GM18498 (cell line): Measurements from ENCODE around the gene SAMD13.
"Not testable (repeated sequence)": the region's sequence is repeated elsewhere in the genome, so short reads cannot be mapped to it uniquely, and the experiment has no call there.

ENCODE experiments used
- ATAC-seq: cut with Tn5 transposase; IDR thresholded peaks from one replicate; pipeline ENCODE4 v1.9.1; 2021; ENCODE audit warnings: mild to moderate bottlenecking, moderate library complexity; ENCODE audit not compliant: unreplicated experiment

Gene SAMD13

DNA sequence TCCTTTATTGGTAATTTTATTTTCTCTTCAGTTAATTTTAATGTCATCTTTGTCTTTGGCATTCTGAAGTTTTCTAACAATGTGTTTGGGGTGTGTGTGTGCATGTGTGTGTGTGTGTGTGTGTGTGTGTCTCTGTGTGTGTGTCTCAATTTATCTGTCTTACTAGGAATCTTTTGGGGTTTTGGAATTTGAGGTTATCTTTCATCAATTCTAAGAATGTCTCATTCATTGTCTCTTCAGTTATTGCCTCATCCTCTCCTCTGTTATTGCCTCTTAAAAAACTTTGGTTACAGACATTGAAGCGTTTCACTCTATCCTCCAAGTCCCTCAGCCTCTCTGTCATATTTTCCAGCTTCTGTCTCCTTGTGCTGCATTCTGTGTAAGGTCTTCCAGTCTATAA, 18.1 kb upstream of the SAMD13 start:
- ATAC-seq = no peak

DNA sequence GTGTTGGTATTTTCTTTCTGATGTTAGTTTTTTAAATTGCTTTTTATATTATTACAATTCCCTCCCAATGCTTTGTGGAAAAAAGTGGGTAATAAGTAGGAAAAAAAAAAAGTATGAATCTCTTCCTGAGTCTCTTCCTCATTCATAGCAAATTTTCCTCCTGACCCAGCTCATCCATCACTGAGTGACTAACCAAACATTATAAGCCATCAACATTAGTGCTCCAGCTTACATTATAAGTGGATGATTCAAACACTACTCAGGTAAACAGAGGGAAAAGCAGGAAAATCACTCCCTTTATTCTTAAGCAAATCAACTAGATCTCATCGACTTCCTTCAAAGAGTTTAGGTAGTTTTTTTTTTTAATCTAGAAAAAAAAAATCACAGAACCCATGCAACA, 15.4 kb upstream of the SAMD13 start:
- ATAC-seq = no peak

DNA sequence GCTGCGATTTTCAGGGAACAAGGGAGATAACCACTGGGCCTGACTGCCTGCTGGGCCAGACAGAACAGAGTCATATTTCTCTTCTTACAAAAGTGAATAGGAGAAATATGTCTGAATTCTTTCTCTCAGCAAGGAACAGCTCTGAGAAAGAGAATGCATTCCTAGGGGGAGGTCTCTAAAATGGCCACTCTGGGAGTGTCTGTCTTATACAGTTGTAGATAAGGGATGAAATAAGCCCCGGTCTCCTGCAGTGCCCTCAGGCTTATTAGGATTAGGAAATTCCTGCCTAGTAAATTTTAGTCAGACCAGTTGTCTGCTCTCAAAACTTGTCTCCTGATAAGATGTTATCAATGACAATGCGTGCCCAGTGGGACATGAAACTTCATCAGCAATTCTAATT, 14.1 kb upstream of the SAMD13 start:
- not testable (repeated sequence) for ATAC-seq

DNA sequence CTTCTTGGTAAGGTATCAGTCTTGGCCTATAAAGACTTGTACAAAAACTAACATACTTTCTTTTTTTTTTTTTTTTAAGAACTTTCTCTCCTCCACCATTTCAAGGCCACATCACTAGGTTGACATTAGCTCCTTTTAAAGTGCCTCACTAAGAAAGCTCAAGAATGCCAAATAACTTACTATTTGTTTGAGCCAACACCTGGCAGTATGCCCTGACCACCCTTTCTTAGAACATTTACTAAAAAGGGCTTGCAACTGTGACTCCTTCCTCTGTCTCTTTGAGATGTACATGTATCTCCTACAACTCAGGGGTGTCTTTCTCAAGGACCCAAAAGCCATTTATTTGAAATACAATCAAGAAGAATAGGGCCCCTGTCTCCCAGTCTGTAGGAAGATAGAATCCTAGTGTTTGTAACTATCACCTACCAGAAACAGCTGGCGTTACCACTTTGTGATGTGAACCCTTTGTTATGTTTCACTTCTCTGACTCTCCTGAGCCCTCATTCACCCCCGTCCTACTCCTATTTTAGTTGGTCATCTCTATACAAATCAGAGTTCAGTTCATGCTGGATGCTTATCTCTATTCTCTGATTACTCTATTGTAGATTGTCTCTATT, 12.2 kb upstream of the SAMD13 start:
- no peak for ATAC-seq

DNA sequence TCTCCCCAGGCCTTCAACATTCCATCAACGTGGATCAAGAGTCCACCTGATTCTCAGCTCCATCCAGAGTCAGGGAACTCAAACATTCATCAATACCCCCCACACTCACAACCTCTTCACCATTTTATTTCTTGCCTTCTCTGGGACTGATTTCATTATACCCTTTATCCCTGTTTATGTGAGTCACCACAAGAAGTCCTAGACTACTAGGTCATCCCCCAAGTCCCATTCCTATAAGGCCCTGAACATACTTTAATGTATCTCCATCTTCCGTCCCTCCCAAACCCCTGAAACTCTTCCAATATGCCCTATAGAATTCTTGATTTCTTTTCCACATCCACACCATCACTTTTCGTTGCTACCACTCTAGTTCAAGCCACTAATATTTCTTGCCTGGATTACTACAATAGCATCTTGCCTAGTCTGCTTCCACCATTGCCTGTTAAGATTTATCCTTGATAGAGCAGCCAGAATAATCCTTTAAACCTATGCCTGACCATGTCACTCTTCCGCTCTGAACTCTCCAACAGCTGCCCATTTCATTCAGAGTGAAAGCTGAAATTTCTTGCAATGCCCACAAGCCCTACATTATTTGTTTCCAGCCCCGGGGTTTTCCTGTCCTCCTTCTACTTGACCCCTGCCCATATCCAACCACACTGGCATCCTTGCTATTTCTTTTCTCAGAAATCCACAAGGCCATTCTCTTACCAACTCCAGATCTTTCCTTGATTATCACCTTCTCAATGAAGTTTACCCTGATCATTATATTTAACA, 9.4 kb upstream of the SAMD13 start:
- no peak for ATAC-seq

DNA sequence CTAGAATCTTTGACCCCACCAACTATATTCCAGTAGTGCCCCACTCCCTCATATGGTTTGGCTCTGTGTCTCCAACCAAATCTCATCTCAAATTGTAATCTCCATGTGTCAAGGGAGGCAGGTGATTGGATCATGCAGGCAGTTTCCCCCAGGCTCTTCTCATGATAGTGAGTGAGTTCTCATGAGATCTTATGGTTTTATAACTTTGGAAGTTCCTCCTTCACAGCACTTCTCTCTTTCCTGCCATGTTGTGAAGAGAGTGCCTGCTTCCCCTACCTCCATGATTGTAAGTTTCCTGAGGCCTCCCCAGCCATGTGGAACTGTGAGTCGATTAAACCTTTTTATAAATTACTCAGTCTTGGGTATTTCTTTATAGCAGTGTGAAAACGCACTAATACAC, 7.7 kb upstream of the SAMD13 start:
- ATAC-seq = no peak

DNA sequence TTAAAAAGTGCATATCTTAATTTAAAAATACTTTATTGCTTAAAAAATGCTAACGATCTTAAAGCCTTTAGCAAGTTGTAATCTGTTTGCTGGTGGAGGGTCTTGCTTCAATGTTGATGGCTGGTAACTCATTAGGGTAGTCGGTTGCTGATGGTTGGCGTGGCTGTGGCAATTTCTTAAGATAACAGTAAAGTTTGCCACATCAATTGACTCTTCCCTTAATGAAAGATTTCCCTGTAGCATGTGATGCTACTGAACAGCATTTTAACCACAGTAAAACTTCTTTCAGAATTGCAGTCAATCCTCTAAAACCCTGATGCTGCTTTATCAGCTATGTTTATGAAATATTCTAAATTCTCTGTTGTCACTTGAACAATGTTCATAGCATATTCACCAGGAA, 6.8 kb upstream of the SAMD13 start:
- ATAC-seq = no peak

DNA sequence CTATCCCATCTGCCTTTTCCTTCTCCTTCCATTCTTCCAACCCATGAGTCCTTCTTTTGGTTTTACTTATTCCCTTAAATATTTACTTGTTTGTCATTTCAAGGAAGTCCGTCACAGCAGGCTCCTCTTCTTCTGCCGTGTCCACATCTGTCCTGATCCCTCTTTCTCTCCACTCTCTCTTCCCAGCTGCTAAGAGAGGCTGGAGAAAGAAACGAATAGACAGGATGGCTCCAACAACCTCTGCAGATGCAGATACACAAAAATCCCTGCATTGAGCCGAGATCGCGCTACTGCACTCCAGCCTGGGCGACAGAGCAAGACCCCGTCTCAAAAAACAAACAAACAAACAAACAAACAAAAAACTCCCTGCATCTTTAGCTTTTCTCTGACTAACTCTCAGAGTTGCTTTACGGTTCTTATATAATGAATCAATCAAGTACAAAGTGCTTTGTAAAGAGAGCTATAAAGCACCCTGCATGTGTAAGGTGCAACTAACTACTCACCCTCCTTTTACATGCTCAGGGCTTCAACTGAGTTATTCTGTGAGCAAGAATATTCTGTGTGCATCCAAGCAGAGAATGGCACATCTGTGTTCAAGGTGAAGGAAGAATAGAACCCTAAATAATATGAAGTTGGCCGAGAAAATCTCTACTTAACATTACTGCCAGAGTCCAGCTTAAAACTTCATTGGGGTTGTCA, 3.8 kb upstream of the SAMD13 start:
- no peak for ATAC-seq

DNA sequence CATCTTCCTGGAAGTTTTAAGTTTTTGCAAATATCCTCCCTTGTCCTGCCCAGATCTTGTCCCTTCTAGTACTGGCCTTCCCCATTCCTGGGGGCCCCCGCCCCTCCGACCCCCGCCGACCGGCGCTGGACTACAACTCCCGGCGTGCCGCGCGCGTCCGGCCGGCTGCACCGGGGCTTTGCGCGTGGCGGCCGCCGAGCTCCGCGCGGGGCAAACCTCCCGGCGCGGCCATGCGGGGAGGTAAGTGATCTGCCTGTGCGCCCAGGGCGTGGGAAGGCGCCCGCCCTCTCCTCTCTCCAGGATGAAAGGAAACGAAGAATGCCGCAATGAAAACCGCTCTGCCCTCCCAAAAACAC, 3.2 kb upstream of the SAMD13 start:
- ATAC-seq = peak; percentile 84

DNA sequence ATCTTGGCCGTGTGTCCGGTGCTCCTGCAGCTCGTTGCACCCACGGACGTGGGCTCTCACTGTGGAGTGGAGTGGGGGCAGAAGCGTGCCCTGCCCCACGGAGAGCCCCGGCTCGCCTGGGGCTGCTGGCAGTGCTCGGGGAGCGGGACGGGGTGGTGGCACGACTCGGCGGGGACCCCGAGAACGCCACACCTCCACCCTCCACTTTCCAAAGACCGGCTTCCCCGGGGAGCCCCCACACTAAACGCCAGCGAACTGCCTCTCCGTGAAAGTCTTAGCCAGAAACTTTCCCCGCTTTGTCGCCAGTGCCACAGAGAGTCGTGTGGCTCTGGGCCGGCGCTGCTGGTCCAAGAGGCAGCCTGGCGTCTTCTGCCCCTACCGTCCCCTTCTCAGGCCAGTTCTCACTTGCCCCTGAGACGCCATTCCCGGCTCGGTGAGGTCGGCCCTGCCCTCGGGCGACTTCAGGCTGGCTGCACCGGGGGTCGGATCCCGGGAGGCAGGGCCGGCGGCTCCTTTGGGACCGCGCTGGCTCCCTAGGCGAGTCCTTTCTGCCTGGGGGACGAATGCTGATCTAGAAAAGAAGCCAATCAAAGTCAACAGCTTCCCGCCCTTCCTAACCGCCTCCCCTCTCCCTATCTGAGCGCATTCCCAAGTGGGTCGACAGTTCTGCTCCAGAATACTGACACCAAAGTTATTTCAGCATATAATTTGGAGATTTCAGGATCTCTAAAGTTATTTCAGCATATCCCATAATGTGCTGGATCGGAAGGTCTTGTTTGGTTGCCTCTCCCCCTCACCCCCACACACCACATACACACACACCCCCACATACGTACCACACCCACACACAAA, 2.6 kb upstream of the SAMD13 start:
- ATAC-seq = peak; percentile 48

DNA sequence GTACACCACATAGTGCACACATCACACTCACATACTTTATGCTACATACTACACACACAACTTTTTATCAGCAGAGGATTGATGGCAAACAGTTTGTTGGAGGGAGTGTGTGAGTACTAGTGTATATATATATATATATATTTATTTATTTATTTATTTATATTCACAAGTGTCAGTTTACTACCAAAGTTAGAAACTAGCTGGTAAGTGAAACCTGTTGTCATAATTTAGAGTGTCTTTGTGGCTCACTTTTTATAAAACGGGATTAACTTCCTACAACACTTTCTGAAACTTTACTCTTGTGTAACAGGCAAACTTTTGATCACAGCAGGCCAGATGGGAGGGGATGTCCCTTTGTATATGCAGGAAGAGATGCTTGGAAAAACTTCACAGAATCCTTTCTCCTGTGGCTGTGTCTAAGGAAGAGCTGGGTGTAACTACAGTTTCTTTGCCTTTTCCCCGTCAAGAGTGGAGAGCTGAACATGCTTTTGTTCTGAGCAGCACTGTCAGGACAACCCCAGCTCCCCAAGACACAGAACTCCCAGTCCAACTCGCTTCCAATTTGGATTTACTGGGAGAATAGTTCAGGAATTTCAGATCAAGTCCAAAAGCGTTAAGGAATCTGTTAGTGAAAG, 1.9 kb upstream of the SAMD13 start:
- no peak for ATAC-seq

DNA sequence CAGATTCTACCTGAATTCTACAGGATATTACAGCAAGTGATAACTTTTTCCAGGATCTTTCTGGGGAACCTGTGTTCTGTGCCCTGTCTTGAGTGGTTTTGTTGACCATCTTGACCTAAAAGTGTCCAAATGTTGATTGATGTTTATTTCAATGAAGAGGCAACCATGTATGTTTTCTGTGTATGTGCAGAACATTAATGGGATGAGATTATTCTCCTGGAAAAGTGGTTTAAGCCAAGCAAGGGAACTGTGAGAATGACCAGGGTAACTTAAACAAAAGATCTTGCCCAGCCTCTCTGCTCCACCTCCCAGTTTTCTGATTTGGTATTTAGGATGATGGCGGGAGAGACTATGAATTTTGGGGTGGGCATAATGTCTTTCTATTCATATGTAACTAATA, 1.0 kb upstream of the SAMD13 start:
- ATAC-seq = no peak

DNA sequence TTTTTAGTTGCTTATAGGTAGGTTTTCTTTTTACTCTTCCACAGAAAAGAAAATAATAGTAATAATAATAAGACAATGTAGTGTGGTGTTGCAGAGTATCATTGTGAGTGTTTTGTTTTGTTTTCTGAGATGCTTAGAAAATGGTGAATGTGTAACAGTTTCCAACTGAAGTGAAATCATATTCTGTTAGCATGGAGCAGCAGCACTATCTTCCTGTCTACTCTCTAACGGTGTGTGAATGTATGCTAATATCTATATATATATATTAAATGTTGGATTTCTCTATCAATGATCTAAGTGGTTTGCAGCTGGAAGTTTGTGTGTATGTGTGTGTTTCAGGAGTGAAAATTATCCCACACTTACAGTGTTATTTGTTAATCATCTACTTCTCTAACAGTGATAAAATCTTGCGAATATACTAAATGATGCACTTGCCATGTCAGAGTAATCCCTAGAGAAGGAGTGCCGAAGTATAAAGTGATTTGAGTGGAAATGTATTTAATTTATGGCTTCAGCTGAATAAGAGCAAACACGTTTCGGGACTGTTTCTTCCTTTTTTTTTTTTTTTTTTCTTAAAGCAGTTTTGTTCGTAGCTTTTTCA, 377 bp downstream of the SAMD13 start:
- no peak for ATAC-seq

DNA sequence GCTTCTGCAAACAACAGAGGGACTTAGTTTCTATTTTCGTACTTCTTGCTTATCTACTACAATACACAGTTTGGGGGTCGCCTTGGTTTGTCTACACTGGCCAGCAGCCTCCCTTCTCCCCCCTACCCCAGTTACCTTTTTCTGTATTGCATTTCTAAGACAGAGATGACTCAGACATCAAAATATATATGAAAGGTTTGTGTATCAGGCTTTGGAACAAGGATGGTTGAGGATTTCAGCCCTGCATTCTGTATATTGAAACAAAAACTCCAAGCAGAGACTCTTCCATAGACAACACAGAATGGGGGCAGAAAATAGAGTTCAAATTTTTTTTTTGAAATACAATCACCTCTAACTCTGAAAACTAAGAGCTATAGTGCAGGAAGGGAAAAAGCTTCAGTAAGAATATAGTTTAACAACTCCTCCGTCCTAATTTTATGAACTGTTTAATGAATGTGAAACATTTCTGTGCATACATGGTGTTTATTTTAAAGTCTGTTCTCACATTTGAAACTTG, 1.9 kb downstream of the SAMD13 start:
- no peak for ATAC-seq

DNA sequence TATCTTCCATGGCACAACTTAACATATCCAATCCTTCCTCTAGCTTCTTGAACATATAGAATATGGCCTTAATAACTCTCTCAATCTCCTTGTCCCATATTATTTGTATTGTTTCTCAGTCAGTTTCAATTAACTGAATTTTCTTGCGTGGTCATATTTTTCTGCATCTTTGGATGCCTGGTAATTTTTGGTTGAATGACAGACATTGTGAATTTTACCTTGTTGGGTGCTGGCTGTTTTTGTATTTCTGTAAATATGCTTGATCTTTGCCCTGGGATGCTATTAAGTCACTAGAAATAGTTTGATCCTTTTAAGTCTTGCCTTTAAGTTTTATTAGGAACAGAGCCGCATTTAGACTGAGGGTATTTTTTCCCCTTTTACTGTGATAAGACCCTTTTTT, 5.9 kb downstream of the SAMD13 start:
- no peak for ATAC-seq

DNA sequence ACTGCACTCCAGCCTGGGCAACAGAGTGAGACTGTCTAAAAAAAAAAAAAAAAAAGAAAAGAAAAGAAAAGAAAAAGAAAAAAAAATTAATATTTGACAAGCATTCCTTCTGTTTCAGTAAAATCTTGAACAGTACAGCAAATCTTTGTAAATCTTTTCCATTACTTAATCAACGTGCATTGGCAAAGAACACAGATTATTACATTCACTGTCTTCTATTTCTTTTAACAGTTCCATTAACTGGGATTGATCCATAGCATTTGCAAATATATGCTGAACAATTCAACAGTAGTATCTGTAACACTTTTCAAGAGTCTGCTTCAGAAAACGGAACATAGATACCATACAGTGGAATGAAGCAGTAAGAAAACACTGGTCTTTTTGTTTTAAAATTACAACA, 9.8 kb downstream of the SAMD13 start:
- ATAC-seq = no peak

DNA sequence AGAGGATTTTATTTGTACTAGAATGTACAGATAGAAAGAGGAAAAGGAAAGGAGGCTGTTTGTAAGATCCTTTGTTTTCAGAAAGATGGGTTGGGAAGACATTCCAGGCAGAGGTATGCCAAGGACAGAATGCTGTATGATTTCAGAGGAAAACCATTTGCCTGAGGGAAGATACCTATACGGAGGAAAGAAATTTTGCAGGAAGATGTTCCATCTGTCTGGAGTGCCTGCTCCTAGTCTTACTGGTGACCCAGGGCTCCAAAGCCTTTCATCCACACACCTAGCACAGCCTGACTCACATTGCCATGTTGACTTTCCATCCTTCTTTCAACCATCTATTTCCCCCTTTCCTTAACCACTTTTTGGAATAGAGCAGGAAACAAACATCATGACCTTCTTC, 18.2 kb downstream of the SAMD13 start:
- no peak for ATAC-seq

DNA sequence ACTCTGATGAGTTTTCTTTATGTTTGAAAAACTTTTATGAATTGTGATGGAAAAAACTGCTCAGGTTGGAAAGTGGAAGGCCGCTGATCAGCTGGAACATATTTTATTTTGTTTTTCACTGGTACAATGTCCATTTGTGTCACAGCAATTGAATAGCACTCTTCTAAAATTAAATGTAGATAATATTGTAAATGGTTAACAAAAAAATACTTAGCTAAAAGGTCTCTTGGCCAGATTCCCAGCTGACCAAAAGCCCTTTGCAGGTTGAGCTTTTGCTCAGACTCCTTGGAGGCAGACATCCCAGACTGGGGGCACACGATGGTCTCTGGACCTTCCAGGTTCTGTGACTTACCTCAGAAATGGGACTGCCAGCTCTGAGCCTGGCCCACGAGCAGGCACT, 26.3 kb downstream of the SAMD13 start:
- no peak for ATAC-seq

DNA sequence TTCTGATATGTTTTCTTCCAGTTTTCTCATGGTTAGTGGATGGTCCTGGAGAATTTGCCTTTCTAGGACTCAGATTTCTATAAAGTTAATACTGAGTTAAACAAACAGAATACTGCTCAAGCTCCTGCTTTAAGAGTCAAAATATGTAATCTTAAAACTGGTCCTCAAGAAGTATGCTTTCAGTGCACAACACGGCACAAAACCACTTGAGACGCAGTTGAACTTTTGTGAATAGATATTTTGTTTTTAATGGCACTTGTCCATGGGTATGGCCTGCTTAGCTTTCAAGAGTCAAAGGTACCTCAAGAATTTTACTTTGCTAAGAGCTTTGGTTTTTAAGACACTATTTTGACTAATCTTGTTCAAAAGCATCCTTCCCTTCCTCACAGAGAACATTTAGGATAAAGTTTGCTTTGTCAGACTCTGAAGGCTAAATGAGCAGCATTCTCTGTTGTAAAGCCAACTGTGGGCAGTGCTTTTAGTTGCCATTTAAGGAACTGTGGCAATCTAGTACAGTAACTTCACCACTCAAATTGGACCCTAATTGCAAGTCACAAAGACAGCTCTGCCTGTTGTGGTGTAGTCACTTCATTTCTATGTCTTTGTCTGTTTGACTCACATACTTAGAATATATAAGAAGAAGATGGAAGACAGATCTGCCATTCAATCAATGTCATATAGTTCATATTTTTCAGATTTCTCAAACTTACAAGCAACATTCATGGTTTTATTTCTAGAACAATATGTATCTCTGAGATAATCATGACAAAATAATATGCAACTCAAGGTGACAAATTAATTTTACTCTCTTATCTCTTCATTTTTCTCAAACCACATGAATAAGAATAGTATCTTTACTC, 28.8 kb downstream of the SAMD13 start:
- ATAC-seq = no peak
